CD8-positive, alpha-beta memory T cell (primary cell): ENCODE results near the gene RAB11B. TPM values are rescaled to one million over a fixed set of nuclear protein-coding genes. Genes with fewer than 3 reads are reported as not detected.
"Not testable (repeated sequence)": the region's sequence is repeated elsewhere in the genome, so short reads cannot be mapped to it uniquely, and the experiment has no call there.

ENCODE experiments used
- CTCF ChIA-PET: fragments of 350-600 bp; sonication (Branson Sonifier 250); formaldehyde crosslinking; loops from one replicate; lab custom pipeline; 2021; ENCODE audit warnings: antibody characterized with exemption; lab: Charles Lee
- POLR2A ChIA-PET: fragments of 350-600 bp; sonication (Branson Sonifier 250); formaldehyde crosslinking; loops from one replicate; lab custom pipeline; 2021; ENCODE audit warnings: antibody characterized with exemption; lab: Charles Lee
- DNase-seq, 5 donors: peaks; one replicate each; pipeline versions ENCODE4 v3.0.0 to v3.0.0-alpha.2; 2020 to 2022; ENCODE audit warnings: mixed read lengths in 1 of 5
- H3K27ac ChIP-seq: one replicate; pipeline ENCODE4 v1.7.0; 2013; ENCODE audit warnings: low read depth, mild to moderate bottlenecking, low read length, moderate library complexity
- H3K27me3 ChIP-seq: 2 replicates; pipeline ENCODE4 v1.7.0; 2013; ENCODE audit warnings: low read length, mild to moderate bottlenecking; ENCODE audit not compliant: insufficient read depth, poor library complexity, severe bottlenecking
- H3K36me3 ChIP-seq: 2 replicates; pipeline ENCODE4 v1.7.0; 2013; ENCODE audit warnings: mild to moderate bottlenecking, low read length, moderate library complexity; ENCODE audit not compliant: insufficient read depth
- H3K4me1 ChIP-seq: 2 replicates; pipeline ENCODE4 v1.7.0; 2013; ENCODE audit warnings: mild to moderate bottlenecking, low read length, moderate library complexity; ENCODE audit not compliant: insufficient read depth
- H3K4me3 ChIP-seq: 2 replicates; pipeline ENCODE4 v1.7.0; 2013; ENCODE audit warnings: mild to moderate bottlenecking, low read length
- H3K9me3 ChIP-seq: 2 replicates; pipeline ENCODE4 v1.7.0; 2013; ENCODE audit warnings: mild to moderate bottlenecking, low read length
- H3K27ac Mint-ChIP-seq, 8 donors: one replicate each; pipeline ENCODE4 v1.8.0; 2020 to 2021; ENCODE audit warnings: mixed read lengths in 8 of 8, mild to moderate bottlenecking in 6 of 8, inconsistent platforms in 3 of 8, moderate library complexity in 3 of 8
- H3K27me3 Mint-ChIP-seq, 2 donors: one replicate each; pipeline ENCODE4 v1.8.0; 2020 to 2021; ENCODE audit warnings: mixed read lengths in 2 of 2, mild to moderate bottlenecking in 1 of 2, moderate library complexity in 1 of 2
- H3K36me3 Mint-ChIP-seq, 3 donors: one replicate each; pipeline ENCODE4 v1.8.0; 2020 to 2021; ENCODE audit warnings: mixed read lengths in 3 of 3, inconsistent platforms in 1 of 3, mild to moderate bottlenecking in 1 of 3
- H3K4me1 Mint-ChIP-seq, 3 donors: one replicate each; pipeline ENCODE4 v1.8.0; 2020 to 2021; ENCODE audit warnings: mixed read lengths in 3 of 3, inconsistent platforms in 1 of 3, mild to moderate bottlenecking in 1 of 3
- H3K4me3 Mint-ChIP-seq, 7 donors: one replicate each; pipeline ENCODE4 v1.8.0; 2020 to 2021; ENCODE audit warnings: mixed read lengths in 7 of 7, mild to moderate bottlenecking in 6 of 7, moderate library complexity in 4 of 7, inconsistent platforms in 2 of 7
- H3K9me3 Mint-ChIP-seq, 5 donors: one replicate each; pipeline ENCODE4 v1.8.0; 2020 to 2022; ENCODE audit warnings: mixed read lengths in 5 of 5, mild to moderate bottlenecking in 3 of 5, moderate library complexity in 2 of 5, inconsistent platforms in 1 of 5
- polyA plus RNA-seq: library from polyadenylated mRNA; unstranded; fragments of 300-500 nt; fragmentation: Illumina TruSeq; gene quantifications from one replicate; pipeline ENCODE4 v1.2.3, GENCODE V29; 2021
- total RNA-seq, 2 experiments: library from RNA; stranded (reverse); gene quantifications; one replicate each; pipeline ENCODE4 v1.2.3, GENCODE V29; 2021

Gene RAB11B
- total and polyA plus RNA-seq, 3 experiments from 2014 or later = 61.7 to 87.4 (median 69.7) TPM

- Mint-ChIP-seq H3K9me3 (no peaks in the 10 kb centered on the region), H3K4me1 (peaks cover 2 to 4% (median 3%) of the 10 kb centered on the region in 3 donors), H3K27me3 (peaks cover 13 to 21% of the 10 kb centered on the region in 2 donors), H3K36me3 (no peaks in the 10 kb centered on the region), H3K27ac (no peak overlapping the region), H3K4me3 (no peak overlapping the region)
- peaks cover 6% of the 10 kb centered on the region for H3K4me1 ChIP-seq
- no peak overlapping the region for H3K4me3 ChIP-seq
- H3K27me3 ChIP-seq = no peaks in the 10 kb centered on the region
- H3K36me3 ChIP-seq = no peaks in the 10 kb centered on the region
- no peaks in the 10 kb centered on the region for H3K9me3 ChIP-seq
- POLR2A ChIA-PET = no interaction called here
- CTCF ChIA-PET = interaction anchor here (0.8 to 3.3 kb wide), 10 partner anchors 9 to 241 kb away, joined by 3 to 31 read pairs (median 10); partner anchors contain the start of gene KANK3
- H3K27ac ChIP-seq = no peak overlapping the region
- no peak for DNase-seq
Measured at GRCh38 chr19:8352134-8352827, 37.9 kb upstream of the RAB11B start.

- H3K27me3 ChIP-seq, H3K36me3 ChIP-seq, H3K4me1 ChIP-seq, H3K9me3 Mint-ChIP-seq, H3K9me3 ChIP-seq, H3K36me3 Mint-ChIP-seq, H3K4me3 ChIP-seq, H3K4me1 Mint-ChIP-seq, DNase-seq, H3K4me3 Mint-ChIP-seq, POLR2A ChIA-PET, H3K27ac Mint-ChIP-seq, H3K27ac ChIP-seq: not testable (repeated sequence)
- CTCF ChIA-PET = interaction anchor here (0.8 to 3.3 kb wide), 15 partner anchors 9 to 341 kb away, joined by 3 to 31 read pairs (median 8); partner anchors contain the start of gene KANK3
- peaks cover 13 to 21% of the 10 kb centered on the region in 2 donors for H3K27me3 Mint-ChIP-seq
Measured at GRCh38 chr19:8352845-8353244, 37.3 kb upstream of the RAB11B start.

- Histone ChIP-seq H3K4me1 (peaks cover 6% of the 10 kb centered on the region), H3K4me3 (no peak overlapping the region), H3K27me3 (no peaks in the 10 kb centered on the region), H3K27ac (no peak overlapping the region), H3K36me3 (no peaks in the 10 kb centered on the region), H3K9me3 (no peaks in the 10 kb centered on the region)
- ChIA-PET CTCF (interaction anchor here (0.7 to 3.3 kb wide), 3 partner anchors 10 to 225 kb away, joined by 3 to 31 read pairs (median 11); no protein-coding TSS in a partner anchor), POLR2A (no interaction called here)
- no peak overlapping the region for H3K27ac Mint-ChIP-seq
- no peak overlapping the region for H3K4me3 Mint-ChIP-seq
- H3K36me3 Mint-ChIP-seq = no peaks in the 10 kb centered on the region
- no peak for DNase-seq
- peaks cover 0 to 2% (median 0%) of the 10 kb centered on the region in 5 donors for H3K9me3 Mint-ChIP-seq
- H3K4me1 Mint-ChIP-seq = peaks cover 2 to 4% (median 3%) of the 10 kb centered on the region in 3 donors
- peaks cover 14% of the 10 kb centered on the region in 2 donors for H3K27me3 Mint-ChIP-seq
Measured at GRCh38 chr19:8355631-8356402, 34.3 kb upstream of the RAB11B start.

- Mint-ChIP-seq H3K4me3 (no peak overlapping the region), H3K36me3 (no peaks in the 10 kb centered on the region), H3K27ac (peak overlapping the region in 1 of 8 donors; percentile 47), H3K27me3 (peaks cover 10 to 15% of the 10 kb centered on the region in 2 donors), H3K4me1 (peaks cover 2 to 4% (median 3%) of the 10 kb centered on the region in 3 donors), H3K9me3 (peaks cover 0 to 2% (median 0%) of the 10 kb centered on the region in 5 donors)
- Histone ChIP-seq H3K4me1 (peaks cover 6% of the 10 kb centered on the region), H3K27ac (no peak overlapping the region), H3K4me3 (no peak overlapping the region), H3K27me3 (peaks cover 4% of the 10 kb centered on the region), H3K9me3 (no peaks in the 10 kb centered on the region), H3K36me3 (no peaks in the 10 kb centered on the region)
- DNase-seq = no peak
- POLR2A ChIA-PET = no interaction called here
- CTCF ChIA-PET = interaction anchor here (1.5 kb wide), 1 partner anchor 48 kb away, joined by 3 read pairs; no protein-coding TSS in a partner anchor
Measured at GRCh38 chr19:8357007-8357521, 33.1 kb upstream of the RAB11B start.

GRCh38 chr19:8358948-8359347 lies 31.2 kb upstream of the RAB11B start:
- no peak overlapping the region for H3K4me3 ChIP-seq
- Mint-ChIP-seq H3K9me3 (peaks cover 0 to 2% (median 0%) of the 10 kb centered on the region in 5 donors), H3K27ac (no peak overlapping the region), H3K4me1 (peaks cover 2 to 13% (median 12%) of the 10 kb centered on the region in 3 donors), H3K27me3 (peaks cover 12 to 20% of the 10 kb centered on the region in 2 donors), H3K4me3 (no peak overlapping the region), H3K36me3 (no peaks in the 10 kb centered on the region)
- POLR2A ChIA-PET = interaction anchor here (0.6 kb wide), 1 partner anchor 91 kb away, joined by 6 read pairs; no protein-coding TSS in a partner anchor
- no peaks in the 10 kb centered on the region for H3K36me3 ChIP-seq
- no peaks in the 10 kb centered on the region for H3K9me3 ChIP-seq
- no peak for DNase-seq
- CTCF ChIA-PET = no interaction called here
- H3K27me3 ChIP-seq = peaks cover 12% of the 10 kb centered on the region
- peaks cover 8% of the 10 kb centered on the region for H3K4me1 ChIP-seq
- no peak overlapping the region for H3K27ac ChIP-seq

- Mint-ChIP-seq H3K4me1 (peaks cover 4 to 15% (median 14%) of the 10 kb centered on the region in 3 donors), H3K9me3 (peaks cover 0 to 2% (median 0%) of the 10 kb centered on the region in 5 donors), H3K27ac (no peak overlapping the region), H3K27me3 (peaks cover 14 to 23% of the 10 kb centered on the region in 2 donors), H3K4me3 (no peak overlapping the region), H3K36me3 (no peaks in the 10 kb centered on the region)
- Histone ChIP-seq H3K36me3 (no peaks in the 10 kb centered on the region), H3K9me3 (no peaks in the 10 kb centered on the region), H3K4me3 (no peak overlapping the region), H3K4me1 (peaks cover 5% of the 10 kb centered on the region), H3K27ac (no peak overlapping the region), H3K27me3 (peaks cover 12% of the 10 kb centered on the region)
- no peak for DNase-seq
- ChIA-PET CTCF (interaction anchor here (1.1 kb wide), 1 partner anchor 10 kb away, joined by 3 read pairs; no protein-coding TSS in a partner anchor), POLR2A (no interaction called here)
Measured at GRCh38 chr19:8360196-8360595, 30.0 kb upstream of the RAB11B start.

GRCh38 chr19:8361921-8362793 lies 28.0 kb upstream of the RAB11B start:
- H3K4me3 Mint-ChIP-seq = peak overlapping the region in 1 of 7 donors; percentile 24
- ChIA-PET POLR2A (interaction anchor here (0.6 kb wide), 1 partner anchor 18 kb away, joined by 3 read pairs; no protein-coding TSS in a partner anchor), CTCF (interaction anchor here (2.1 kb wide), 1 partner anchor 8 kb away, joined by 6 read pairs; no protein-coding TSS in a partner anchor)
- no peak overlapping the region for H3K27ac Mint-ChIP-seq
- H3K36me3 ChIP-seq = no peaks in the 10 kb centered on the region
- H3K9me3 ChIP-seq = no peaks in the 10 kb centered on the region
- H3K27me3 Mint-ChIP-seq = peaks cover 26 to 38% of the 10 kb centered on the region in 2 donors
- no peak for DNase-seq
- H3K36me3 Mint-ChIP-seq = no peaks in the 10 kb centered on the region
- H3K9me3 Mint-ChIP-seq = peaks cover 0 to 2% (median 0%) of the 10 kb centered on the region in 5 donors
- peaks cover 12% of the 10 kb centered on the region for H3K27me3 ChIP-seq
- H3K4me1 Mint-ChIP-seq = peaks cover 4 to 15% (median 14%) of the 10 kb centered on the region in 3 donors
- H3K27ac ChIP-seq = no peak overlapping the region
- no peak overlapping the region for H3K4me3 ChIP-seq
- H3K4me1 ChIP-seq = peaks cover 5% of the 10 kb centered on the region
